ENCODE measurements around the gene SPP2.

SPP2 gene, protein sequence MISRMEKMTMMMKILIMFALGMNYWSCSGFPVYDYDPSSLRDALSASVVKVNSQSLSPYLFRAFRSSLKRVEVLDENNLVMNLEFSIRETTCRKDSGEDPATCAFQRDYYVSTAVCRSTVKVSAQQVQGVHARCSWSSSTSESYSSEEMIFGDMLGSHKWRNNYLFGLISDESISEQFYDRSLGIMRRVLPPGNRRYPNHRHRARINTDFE

DNA sequence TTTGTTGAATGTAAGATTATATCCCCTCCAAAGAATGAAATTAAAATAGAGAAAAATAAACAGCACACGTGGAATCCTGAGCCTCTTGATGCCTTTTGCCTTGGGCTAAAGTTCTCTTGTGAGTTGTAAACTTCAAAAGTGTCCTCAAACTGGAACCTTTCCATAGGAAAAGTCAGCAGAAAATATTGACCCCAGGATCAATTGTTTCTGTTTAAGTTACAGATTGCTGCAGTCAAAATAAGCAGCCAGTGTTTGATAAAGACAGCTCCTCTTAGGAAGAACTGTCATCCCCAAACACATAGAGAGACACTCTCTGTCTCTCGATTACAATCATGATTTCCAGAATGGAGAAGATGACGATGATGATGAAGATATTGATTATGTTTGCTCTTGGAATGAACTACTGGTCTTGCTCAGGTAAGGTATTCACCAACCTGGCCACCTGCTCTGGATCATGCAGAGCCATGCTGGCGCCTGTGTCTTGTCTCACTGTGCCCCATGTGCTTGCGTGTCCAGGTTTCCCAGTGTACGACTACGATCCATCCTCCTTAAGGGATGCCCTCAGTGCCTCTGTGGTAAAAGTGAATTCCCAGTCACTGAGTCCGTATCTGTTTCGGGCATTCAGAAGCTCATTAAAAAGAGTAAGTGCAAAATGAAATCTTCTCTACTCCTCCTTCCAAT is at the start of gene SPP2:
SPP2 (plus strand) TSS at position 248 of the 681 bp plus-strand sequence; CDS start at position 333, 85 bp downstream.
- DNase-seq (ENCODE audit: low spot score), result no peak

GRCh38 chr2:234001380-234002160 is 48.9 kb upstream of the SPP2 start:
- no peak for DNase-seq (ENCODE audit: low spot score)

DNA sequence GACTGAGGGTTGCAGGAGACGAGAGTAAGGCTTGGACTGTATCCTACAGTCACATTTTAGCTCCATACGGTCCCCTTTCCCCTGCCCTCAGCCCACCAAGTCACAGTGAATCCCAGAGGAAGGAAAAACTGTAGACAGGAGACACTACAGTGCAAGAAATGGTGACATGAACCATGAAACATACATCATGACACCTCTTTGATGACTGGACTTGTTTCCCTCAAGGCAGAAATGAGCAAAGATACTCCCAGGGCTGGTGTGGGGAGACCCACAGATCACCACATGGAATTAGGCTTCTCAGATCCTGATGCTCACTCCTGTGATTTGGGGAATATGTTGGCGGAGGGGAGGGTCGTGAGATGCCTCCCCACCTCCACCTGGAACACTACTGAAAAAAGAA is 48.2 kb upstream of the SPP2 start:
- DNase-seq (ENCODE audit: low spot score), result no peak

DNA sequence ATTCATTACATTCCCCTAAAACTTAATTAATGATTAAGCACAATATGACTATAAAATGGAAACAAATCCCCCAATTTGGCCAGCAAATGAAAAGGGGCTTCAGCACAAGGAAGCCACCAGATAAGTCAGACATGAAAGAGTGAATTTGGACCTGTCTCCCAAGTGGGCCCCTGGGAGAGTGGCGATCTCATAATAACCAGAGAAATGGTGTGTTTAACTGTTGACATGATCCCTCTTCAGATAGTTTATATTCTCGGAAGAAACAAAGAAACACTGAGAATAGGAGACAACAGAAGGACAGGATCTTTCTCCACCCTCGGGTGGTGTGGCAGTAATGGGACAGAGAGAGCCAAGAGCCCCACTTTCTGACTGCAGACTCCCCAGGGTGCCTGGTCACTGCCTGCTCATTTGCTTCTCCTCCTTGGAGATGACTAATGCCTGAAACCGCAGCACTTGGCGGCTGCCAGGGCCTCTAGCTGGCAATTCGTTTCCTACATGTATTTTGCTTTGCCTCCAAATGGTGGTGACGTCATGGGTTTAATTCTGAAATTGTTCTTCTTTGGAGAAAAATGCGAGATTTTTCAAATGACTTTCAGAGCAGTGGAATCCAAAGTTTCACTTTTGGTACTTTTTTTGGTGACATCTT is 46.4 kb upstream of the SPP2 start:
- DNase-seq (ENCODE audit: low spot score), result no peak

GRCh38 chr2:234005126-234005525 is 45.4 kb upstream of the SPP2 start:
- no peak for DNase-seq (ENCODE audit: low spot score)

- no peak for DNase-seq (ENCODE audit: low spot score)
Measured at GRCh38 chr2:234006501-234006900, 44.0 kb upstream of the SPP2 start.

GRCh38 chr2:234014427-234014826 is 36.1 kb upstream of the SPP2 start:
- DNase-seq (ENCODE audit: low spot score), result no peak

- no peak for DNase-seq (ENCODE audit: low spot score)
Measured at GRCh38 chr2:234015861-234016260, 34.6 kb upstream of the SPP2 start.

GRCh38 chr2:234019896-234020295 is 30.6 kb upstream of the SPP2 start:
- no peak for DNase-seq (ENCODE audit: low spot score)

DNA sequence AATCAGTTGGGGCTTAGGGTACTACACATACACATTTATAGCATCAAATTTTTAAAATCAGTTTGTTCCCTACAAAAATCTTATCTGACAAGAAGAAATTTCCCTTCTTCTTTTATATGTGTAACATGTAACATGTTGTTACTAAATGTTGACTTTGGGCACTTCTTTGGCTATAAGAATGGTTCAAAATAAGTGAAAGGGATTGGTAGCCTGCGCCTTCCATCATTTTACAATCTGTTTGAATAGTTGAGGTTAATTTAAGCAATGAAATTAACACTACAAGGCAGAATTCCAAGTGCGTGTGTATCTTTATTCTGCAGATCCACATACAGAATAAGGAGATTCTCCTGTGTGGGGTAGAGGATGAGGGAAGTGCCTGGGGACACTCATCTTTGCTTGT is 30.2 kb upstream of the SPP2 start:
- DNase-seq (ENCODE audit: low spot score), result no peak

GRCh38 chr2:234022424-234022823 is 28.1 kb upstream of the SPP2 start:
- DNase-seq (ENCODE audit: low spot score), result no peak

- no peak for DNase-seq (ENCODE audit: low spot score)
Measured at GRCh38 chr2:234024304-234024703, 26.2 kb upstream of the SPP2 start.

DNA sequence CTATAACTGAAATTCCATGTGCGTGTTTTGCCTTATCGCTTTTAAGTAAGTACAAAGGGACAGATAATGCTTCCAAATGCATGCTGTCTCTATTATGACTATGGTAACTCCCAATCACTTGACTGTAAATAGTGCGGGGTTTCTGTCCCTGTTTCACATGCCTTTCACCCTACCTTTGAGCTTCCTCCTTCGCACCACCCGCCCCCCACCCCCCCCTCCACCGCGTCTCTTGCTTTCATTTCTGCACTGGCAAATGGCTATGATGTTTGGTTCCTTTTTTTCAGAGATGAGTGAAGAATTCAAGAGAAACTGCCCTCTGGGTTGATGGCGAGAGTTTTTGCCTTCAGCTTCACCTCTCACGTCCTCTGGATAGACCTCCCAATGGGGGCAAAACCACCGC is 25.0 kb upstream of the SPP2 start:
- no peak for DNase-seq (ENCODE audit: low spot score)

DNA sequence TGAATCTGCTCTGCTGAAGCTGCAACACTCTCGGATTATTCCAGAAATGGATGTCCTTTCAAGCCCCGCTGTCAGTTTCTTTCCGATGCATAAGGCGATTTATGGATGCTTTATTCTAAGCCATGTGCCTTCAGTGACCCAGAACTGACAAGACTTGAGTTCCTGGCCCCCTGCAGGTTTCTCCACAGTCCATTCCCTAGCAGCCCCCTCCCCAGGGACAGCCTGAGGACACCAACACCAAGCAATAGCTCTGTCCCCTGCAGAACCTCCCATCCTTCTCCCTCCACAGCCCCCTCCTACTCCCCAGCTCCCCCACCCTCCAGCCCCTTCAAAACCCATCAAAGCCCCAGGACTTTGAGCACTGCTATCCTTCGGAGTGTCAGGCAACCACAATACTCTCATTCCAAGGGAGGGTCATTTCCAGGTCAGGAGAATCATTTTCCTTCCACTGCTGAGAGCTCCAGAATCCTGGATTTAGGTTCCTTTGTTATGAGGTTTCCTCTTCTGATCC is 24.6 kb upstream of the SPP2 start:
- DNase-seq (ENCODE audit: low spot score), result no peak

GRCh38 chr2:234026693-234027254 is 23.7 kb upstream of the SPP2 start:
- DNase-seq (ENCODE audit: low spot score), result no peak

DNA sequence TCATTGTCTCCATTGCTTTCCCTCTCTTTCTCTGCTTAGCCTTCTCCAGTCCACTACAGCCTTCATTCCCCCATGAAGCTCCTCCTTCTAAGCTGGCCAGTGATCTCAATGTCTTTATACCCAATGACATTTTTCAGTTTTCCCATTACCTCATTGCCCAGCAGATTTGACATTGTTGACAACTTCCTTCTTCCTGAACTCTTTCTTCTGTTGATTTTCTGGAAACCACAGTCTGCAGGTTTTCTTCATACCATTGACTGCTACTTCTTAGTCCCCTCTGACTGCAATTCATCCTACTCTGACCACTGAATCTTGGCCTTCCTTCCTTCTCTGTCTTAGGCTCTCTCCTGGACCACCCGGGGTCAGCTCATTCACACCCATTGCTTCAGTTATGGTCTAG is 22.9 kb upstream of the SPP2 start:
- DNase-seq (ENCODE audit: low spot score), result no peak

DNA sequence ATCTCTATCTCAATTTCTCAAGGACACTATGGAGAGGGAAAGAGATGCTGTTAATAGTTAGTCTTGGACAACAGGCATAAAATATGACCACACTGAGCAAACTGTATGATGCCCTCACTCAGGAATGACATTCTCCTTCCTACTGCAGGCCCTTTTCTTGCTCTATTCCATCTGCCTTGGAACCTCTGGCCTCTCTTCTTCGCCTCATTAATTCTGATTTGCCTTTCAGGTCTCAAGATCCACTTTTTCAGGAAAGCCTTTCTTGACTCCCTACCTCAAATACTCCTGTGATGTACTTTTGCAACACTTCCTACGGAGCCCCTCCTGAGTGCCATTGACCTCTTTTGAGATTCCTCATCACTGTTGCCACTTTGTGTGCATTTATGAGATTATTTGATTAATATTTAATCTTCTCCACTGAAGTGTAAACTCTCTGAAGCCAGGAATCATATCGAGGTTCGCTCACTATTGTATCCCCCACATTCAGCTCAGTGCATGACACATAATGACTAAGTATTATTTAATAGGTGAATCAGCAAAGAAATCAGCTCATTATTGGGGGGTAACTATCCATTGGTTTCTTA is 21.3 kb upstream of the SPP2 start:
- no peak for DNase-seq (ENCODE audit: low spot score)

GRCh38 chr2:234031207-234031606 is 19.3 kb upstream of the SPP2 start:
- DNase-seq (ENCODE audit: low spot score), result no peak

GRCh38 chr2:234032279-234032856 is 18.1 kb upstream of the SPP2 start:
- no peak for DNase-seq (ENCODE audit: low spot score)

DNA sequence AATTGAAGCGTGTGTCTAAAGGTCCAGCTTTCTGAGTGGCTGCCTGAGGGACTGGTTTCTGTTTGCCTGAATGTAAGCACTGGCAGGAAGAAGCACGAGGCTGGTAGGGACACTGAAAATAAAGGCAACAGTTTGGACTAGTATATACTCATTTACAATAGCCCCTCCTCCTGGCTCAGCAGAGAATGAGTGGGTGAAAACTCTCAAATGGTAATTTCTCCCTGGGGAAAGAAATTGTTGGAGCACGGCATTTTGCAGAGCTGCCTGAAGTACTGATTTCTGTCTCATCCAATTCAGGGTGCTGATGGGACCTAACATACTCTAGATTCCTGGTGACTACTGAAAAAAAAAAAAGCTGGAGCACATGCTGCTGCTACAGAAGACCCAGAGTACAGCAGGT is 17.3 kb upstream of the SPP2 start:
- no peak for DNase-seq (ENCODE audit: low spot score)

DNA sequence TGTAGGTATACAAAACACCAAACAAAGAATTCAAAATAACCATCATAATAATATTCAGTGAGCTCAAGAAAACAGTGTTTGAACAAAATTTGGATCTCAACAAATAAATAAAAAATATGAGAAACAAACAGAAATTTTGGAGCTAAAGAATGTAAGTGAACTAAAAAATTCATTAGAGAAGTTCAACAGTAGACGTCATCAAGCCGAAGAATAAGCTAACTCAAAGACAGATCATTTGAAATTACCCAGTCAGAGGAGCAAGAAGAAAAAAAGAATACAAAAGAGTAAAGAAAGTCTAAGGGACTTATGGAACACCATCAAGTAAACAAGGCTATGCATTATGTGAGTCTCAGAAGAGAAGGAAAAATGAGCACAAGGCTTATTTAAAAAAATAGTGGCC is 16.6 kb upstream of the SPP2 start:
- no peak for DNase-seq (ENCODE audit: low spot score)
